Loucy (cell line): ENCODE data around the gene ZNF697.
"Not testable (repeated sequence)": the region's sequence is repeated elsewhere in the genome, so short reads cannot be mapped to it uniquely, and the experiment has no call there.

Source experiments
- H2AFZ ChIP-seq: fragments of 200-600 bp; sonication (generic); 2 replicates; pipeline ENCODE4 v1.6.0; 2016; ENCODE audit warnings: antibody characterized with exemption, mild to moderate bottlenecking, low read length, moderate library complexity
- H3F3A ChIP-seq: fragments of 200-600 bp; 2 replicates; pipeline ENCODE4 v1.6.0; 2016; ENCODE audit warnings: antibody characterized with exemption, low read depth, mild to moderate bottlenecking
- H3K27me3 ChIP-seq: fragments of 200-600 bp; sonication (generic); 2 replicates; pipeline ENCODE4 v1.6.1; 2014; ENCODE audit warnings: low read length, mild to moderate bottlenecking; ENCODE audit not compliant: insufficient read depth, poor library complexity, severe bottlenecking
- H3K36me3 ChIP-seq: fragments of 200-600 bp; sonication (generic); 2 replicates; pipeline ENCODE4 v1.6.1; 2016; ENCODE audit warnings: low read length; ENCODE audit not compliant: insufficient read depth
- H3K4me1 ChIP-seq: fragments of 200-600 bp; sonication (generic); 2 replicates; pipeline ENCODE4 v1.5.1; 2014; ENCODE audit warnings: low read length, mild to moderate bottlenecking; ENCODE audit not compliant: insufficient read depth, poor library complexity, severe bottlenecking
- H3K4me2 ChIP-seq: fragments of 200-600 bp; sonication (generic); 2 replicates; pipeline ENCODE4 v1.6.0; 2014; ENCODE audit warnings: antibody characterized with exemption, low read length, low read depth, mild to moderate bottlenecking; ENCODE audit not compliant: poor library complexity, severe bottlenecking
- H3K4me3 ChIP-seq: fragments of 200-600 bp; sonication (generic); 2 replicates; pipeline ENCODE4 v1.5.1; 2014; ENCODE audit warnings: low read length, mild to moderate bottlenecking, mixed read lengths; ENCODE audit not compliant: poor library complexity, severe bottlenecking
- H3K79me2 ChIP-seq: fragments of 200-600 bp; sonication (generic); 2 replicates; pipeline ENCODE4 v1.6.1; 2014; ENCODE audit warnings: low read length; ENCODE audit not compliant: insufficient read depth
- H3K9ac ChIP-seq: fragments of 200-600 bp; sonication (generic); 2 replicates; pipeline ENCODE4 v1.6.0; 2014; ENCODE audit warnings: mild to moderate bottlenecking, low read depth, low read length, moderate library complexity; ENCODE audit not compliant: poor library complexity, severe bottlenecking
- H3K9me2 ChIP-seq: fragments of 200-600 bp; sonication (generic); replicated peaks from 2 replicates; pipeline ENCODE4 v1.6.1; 2016; ENCODE audit warnings: low read depth, low read length, mixed read lengths
- H3K9me3 ChIP-seq: fragments of 200-600 bp; sonication (generic); 2 replicates; pipeline ENCODE4 v1.6.1; 2014; ENCODE audit warnings: mild to moderate bottlenecking, antibody characterized with exemption, low read length, low read depth; ENCODE audit not compliant: insufficient read depth
- H4K20me1 ChIP-seq: fragments of 200-600 bp; sonication (generic); 2 replicates; pipeline ENCODE4 v1.6.0; 2014; ENCODE audit warnings: antibody characterized with exemption, low read length, mild to moderate bottlenecking; ENCODE audit not compliant: insufficient read depth, poor library complexity, severe bottlenecking
- EZH2phosphoT487 ChIP-seq: fragments of 200-600 bp; IDR thresholded peaks from 2 replicates; pipeline ENCODE4 v1.6.1; 2018; ENCODE audit warnings: antibody characterized with exemption, mild to moderate bottlenecking, moderate library complexity, borderline replicate concordance
- TF ChIP-seq, protein P1 (sequence below): fragments of 200-600 bp; sonication (generic); conservative IDR thresholded peaks from 2 replicates; pipeline ENCODE4 v1.5.1; 2014; ENCODE audit warnings: mild to moderate bottlenecking, antibody characterized with exemption, low read length

ZNF697 gene

GRCh38 chr1:119622311-119623192 is 25.5 kb downstream of the ZNF697 start:
- H3K9ac ChIP-seq, result no peak overlapping the region
- no peaks in the 10 kb centered on the region for H3K9me2 ChIP-seq
- no peak overlapping the region for H3K4me3 ChIP-seq
- H3F3A ChIP-seq, result no peaks in the 10 kb centered on the region
- no peaks in the 10 kb centered on the region for H4K20me1 ChIP-seq
- H3K79me2 ChIP-seq, result no peaks in the 10 kb centered on the region
- no peaks in the 10 kb centered on the region for H3K9me3 ChIP-seq
- no peak overlapping the region for H3K4me2 ChIP-seq
- no peaks in the 10 kb centered on the region for H3K4me1 ChIP-seq
- H3K27me3 ChIP-seq, result no peaks in the 10 kb centered on the region
- H2AFZ ChIP-seq, result no peak overlapping the region
- TF ChIP-seq EZH2phosphoT487, result no peak
- TF ChIP-seq, protein P1, sequence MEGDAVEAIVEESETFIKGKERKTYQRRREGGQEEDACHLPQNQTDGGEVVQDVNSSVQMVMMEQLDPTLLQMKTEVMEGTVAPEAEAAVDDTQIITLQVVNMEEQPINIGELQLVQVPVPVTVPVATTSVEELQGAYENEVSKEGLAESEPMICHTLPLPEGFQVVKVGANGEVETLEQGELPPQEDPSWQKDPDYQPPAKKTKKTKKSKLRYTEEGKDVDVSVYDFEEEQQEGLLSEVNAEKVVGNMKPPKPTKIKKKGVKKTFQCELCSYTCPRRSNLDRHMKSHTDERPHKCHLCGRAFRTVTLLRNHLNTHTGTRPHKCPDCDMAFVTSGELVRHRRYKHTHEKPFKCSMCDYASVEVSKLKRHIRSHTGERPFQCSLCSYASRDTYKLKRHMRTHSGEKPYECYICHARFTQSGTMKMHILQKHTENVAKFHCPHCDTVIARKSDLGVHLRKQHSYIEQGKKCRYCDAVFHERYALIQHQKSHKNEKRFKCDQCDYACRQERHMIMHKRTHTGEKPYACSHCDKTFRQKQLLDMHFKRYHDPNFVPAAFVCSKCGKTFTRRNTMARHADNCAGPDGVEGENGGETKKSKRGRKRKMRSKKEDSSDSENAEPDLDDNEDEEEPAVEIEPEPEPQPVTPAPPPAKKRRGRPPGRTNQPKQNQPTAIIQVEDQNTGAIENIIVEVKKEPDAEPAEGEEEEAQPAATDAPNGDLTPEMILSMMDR, result no peak
- H3K36me3 ChIP-seq, result no peaks in the 10 kb centered on the region

GRCh38 chr1:119621705-119622104 is 26.4 kb downstream of the ZNF697 start:
- no peak overlapping the region for H3K4me2 ChIP-seq
- no peak overlapping the region for H3K4me3 ChIP-seq
- H3K9ac ChIP-seq, result no peak overlapping the region
- H3K79me2 ChIP-seq, result no peaks in the 10 kb centered on the region
- H3F3A ChIP-seq, result no peaks in the 10 kb centered on the region
- no peak overlapping the region for H2AFZ ChIP-seq
- no peaks in the 10 kb centered on the region for H3K4me1 ChIP-seq
- H4K20me1 ChIP-seq, result no peaks in the 10 kb centered on the region
- no peaks in the 10 kb centered on the region for H3K9me3 ChIP-seq
- H3K9me2 ChIP-seq, result no peaks in the 10 kb centered on the region
- TF ChIP-seq, protein P1, result no peak
- TF ChIP-seq EZH2phosphoT487, result no peak
- H3K36me3 ChIP-seq, result no peaks in the 10 kb centered on the region
- H3K27me3 ChIP-seq, result no peaks in the 10 kb centered on the region

DNA sequence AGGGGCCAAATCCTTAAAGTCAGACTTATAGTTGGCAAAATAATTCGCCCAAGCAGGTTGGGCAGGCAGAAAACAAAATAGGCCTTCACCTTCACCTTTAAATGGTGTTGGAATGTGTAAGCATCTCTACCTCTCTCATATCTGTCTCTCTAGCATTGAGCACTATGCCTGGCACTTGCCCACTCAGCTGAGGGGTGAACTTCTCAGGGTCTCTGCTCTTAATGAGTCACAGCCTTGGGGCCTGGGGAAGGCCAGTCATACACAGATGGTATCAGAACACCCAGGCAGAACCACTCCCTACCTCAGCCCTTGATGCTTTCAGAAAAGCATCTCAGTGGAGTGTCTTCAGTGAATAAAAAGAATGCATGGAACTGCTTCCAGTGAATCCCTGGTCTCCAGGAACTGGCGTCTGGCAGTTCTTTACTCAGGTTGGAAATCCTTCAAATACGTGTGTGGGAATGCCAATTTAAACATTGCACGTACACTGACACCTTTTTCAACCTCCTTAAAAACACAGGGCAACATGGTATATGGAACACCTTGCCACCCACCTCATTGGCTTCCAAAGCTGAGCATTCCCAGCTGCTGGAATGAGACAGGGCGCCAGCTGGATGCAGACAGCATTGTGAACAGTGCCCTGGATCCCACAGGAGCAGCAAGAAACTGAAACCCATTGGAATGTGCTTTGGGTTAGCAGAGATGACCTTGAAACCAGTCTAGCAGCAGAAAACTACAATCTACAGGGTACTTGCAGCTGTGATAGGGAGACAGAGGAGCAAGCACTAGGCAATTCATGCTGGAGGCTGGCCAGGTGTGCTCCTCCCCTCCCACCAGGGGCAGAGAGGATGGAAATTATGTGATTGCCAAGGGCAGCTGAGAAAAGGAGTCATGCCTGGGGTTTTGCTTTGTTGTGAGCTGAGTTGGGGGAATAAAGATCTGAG is 30.0 kb downstream of the ZNF697 start:
- Histone ChIP-seq H3K36me3 (no peaks in the 10 kb centered on the region), H3K9me3 (no peaks in the 10 kb centered on the region), H3K4me1 (no peaks in the 10 kb centered on the region), H3K9ac (no peak overlapping the region), H3K9me2 (no peaks in the 10 kb centered on the region), H3F3A (no peaks in the 10 kb centered on the region), H4K20me1 (no peaks in the 10 kb centered on the region), H3K4me3 (no peak overlapping the region), H2AFZ (no peak overlapping the region), H3K4me2 (no peak overlapping the region), H3K27me3 (no peaks in the 10 kb centered on the region), H3K79me2 (no peaks in the 10 kb centered on the region)
- TF ChIP-seq EZH2phosphoT487, result no peak
- TF ChIP-seq, protein P1, result no peak

DNA sequence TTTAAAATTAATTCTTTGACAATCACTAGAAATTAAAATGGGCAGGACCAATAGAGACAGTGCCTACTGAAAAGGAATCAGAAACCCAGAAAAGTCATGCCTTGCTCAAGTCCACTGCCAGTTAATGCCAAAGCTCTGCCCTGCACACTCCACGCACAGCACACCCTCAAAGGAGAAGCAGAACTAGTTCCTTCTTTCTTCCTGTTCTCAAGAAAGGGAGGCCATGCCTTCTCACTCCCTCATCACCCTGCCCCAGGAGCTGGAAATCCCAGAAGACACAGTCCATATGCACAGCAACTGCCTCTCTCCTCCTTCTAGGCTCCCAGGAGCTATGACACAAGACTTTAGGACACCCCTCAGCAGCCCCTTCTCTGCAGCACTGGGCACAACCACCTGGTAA is 31.3 kb downstream of the ZNF697 start:
- H3K4me3 ChIP-seq, H3K36me3 ChIP-seq, H3K4me1 ChIP-seq, H4K20me1 ChIP-seq, H3K9me3 ChIP-seq, H2AFZ ChIP-seq, H3K9me2 ChIP-seq, H3K27me3 ChIP-seq, H3F3A ChIP-seq, H3K4me2 ChIP-seq, H3K79me2 ChIP-seq, H3K9ac ChIP-seq: not testable (repeated sequence)

DNA sequence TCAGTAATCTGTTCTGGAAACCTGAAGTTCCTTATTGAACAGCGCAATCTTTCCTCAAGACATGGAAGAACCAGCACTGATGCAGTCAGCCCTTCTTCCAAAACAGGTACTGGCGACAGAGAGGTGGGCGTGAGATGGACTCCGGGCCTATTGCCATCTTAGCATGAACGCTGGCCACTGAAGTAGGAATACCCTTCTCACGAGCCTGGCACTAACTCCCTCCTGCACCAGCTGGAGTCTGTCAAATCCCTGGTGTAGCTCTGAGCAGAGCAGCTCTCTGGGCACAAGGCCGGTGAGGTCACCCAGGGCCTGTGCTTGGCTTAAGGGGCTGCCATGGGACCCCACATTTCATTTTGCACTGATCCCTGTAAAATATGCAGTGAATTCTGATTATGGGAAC is 33.0 kb downstream of the ZNF697 start:
- H3K79me2 ChIP-seq, H2AFZ ChIP-seq, H3K9ac ChIP-seq, H3K36me3 ChIP-seq, H3K27me3 ChIP-seq, H3K9me3 ChIP-seq, H3K4me1 ChIP-seq, H3K4me3 ChIP-seq, H3K4me2 ChIP-seq, H3F3A ChIP-seq, H3K9me2 ChIP-seq, H4K20me1 ChIP-seq: not testable (repeated sequence)
